GM21576 (cell line): ENCODE results near the gene PHACTR3.

Experiments
- ATAC-seq: cut with Tn5 transposase; IDR thresholded peaks from one replicate; pipeline ENCODE4 v1.9.1; 2021; ENCODE audit warnings: mild to moderate bottlenecking, moderate library complexity; ENCODE audit not compliant: unreplicated experiment

Gene PHACTR3

GRCh38 chr20:59588236-59588855 is 16.0 kb upstream of the PHACTR3 start:
- no peak for ATAC-seq

- no peak for ATAC-seq
Measured at GRCh38 chr20:59589086-59589684, 15.2 kb upstream of the PHACTR3 start.

GRCh38 chr20:59591061-59591460 is 13.3 kb upstream of the PHACTR3 start:
- ATAC-seq: no peak

- ATAC-seq: no peak
Measured at GRCh38 chr20:59596690-59597089, 7.7 kb upstream of the PHACTR3 start.

- no peak for ATAC-seq
Measured at GRCh38 chr20:59597240-59597639, 7.1 kb upstream of the PHACTR3 start.

- no peak for ATAC-seq
Measured at GRCh38 chr20:59598625-59599310, 5.6 kb upstream of the PHACTR3 start.

GRCh38 chr20:59599941-59600340 is 4.4 kb upstream of the PHACTR3 start:
- no peak for ATAC-seq

GRCh38 chr20:59600472-59600871 is 3.9 kb upstream of the PHACTR3 start:
- ATAC-seq: no peak

GRCh38 chr20:59602546-59603080 is 1.7 kb upstream of the PHACTR3 start:
- ATAC-seq: no peak

GRCh38 chr20:59603176-59603575 is 1.2 kb upstream of the PHACTR3 start:
- no peak for ATAC-seq

GRCh38 chr20:59604741-59605600 is 631 bp downstream of the PHACTR3 start:
- no peak for ATAC-seq

GRCh38 chr20:59605601-59606364 is 1.4 kb downstream of the PHACTR3 start:
- ATAC-seq: no peak

- no peak for ATAC-seq
Measured at GRCh38 chr20:59606566-59606965, 2.2 kb downstream of the PHACTR3 start.

GRCh38 chr20:59608396-59608795 is 4.1 kb downstream of the PHACTR3 start:
- ATAC-seq: no peak

GRCh38 chr20:59608871-59609270 is 4.5 kb downstream of the PHACTR3 start:
- ATAC-seq: no peak

GRCh38 chr20:59611286-59611685 is 6.9 kb downstream of the PHACTR3 start:
- no peak for ATAC-seq

GRCh38 chr20:59613861-59614260 is 9.5 kb downstream of the PHACTR3 start:
- ATAC-seq: no peak

- no peak for ATAC-seq
Measured at GRCh38 chr20:59614714-59615113, 10.4 kb downstream of the PHACTR3 start.

- ATAC-seq: no peak
Measured at GRCh38 chr20:59616306-59616705, 12.0 kb downstream of the PHACTR3 start.

- ATAC-seq: no peak
Measured at GRCh38 chr20:59617221-59617620, 12.9 kb downstream of the PHACTR3 start.
